Myocyte (in vitro differentiated cells): ENCODE measurements around the gene DIP2A. TPM values are rescaled to one million over a fixed set of nuclear protein-coding genes. Genes with fewer than 3 reads are reported as not detected.
A peak's percentile ranks its signal among the peaks of the same experiment; 100 is the strongest.

ENCODE experiments used
- DNase-seq: peaks from one replicate; pipeline ENCODE4 v3.0.0-alpha.2; 2012; ENCODE audit warnings: low read depth
- total RNA-seq: library from RNA; depleted of rRNA; stranded (reverse); fragments of >200 nt; gene quantifications from 2 replicates; pipeline ENCODE4 v1.2.3, GENCODE V29; 2014

Gene DIP2A
- total RNA-seq, 1 donor from 2014 or later, result 14.6 TPM

GRCh38 chr21:46617267-46618051, 158.8 kb downstream of the DIP2A start:
- peak; percentile 47 for DNase-seq

- DNase-seq, result no peak
These were observed 160.2 kb downstream of the DIP2A start for GRCh38 chr21:46618738-46619379.

Other genes starting within 250 kb of the DIP2A start
- 116 and 211 TPM in 2 replicates for gene LSS, start 230.1 kb upstream of the DIP2A start, total RNA-seq
- 85.4 and 103 TPM in 2 replicates for gene MCM3AP, start 173.3 kb upstream of the DIP2A start, total RNA-seq
- gene YBEY, start 172.5 kb upstream of the DIP2A start, total RNA-seq, result 21.5 and 31.5 TPM in 2 replicates
- 1.2 and 1.7 TPM in 2 replicates for gene C21orf58, start 135.0 kb upstream of the DIP2A start, total RNA-seq
- gene PCNT, start 134.7 kb upstream of the DIP2A start, total RNA-seq, result 32.2 and 40.8 TPM in 2 replicates
- gene S100B, start 146.2 kb downstream of the DIP2A start, total RNA-seq, result not detected in 2 replicates
- 121 and 142 TPM in 2 replicates for gene PRMT2, start 176.8 kb downstream of the DIP2A start, total RNA-seq